ENCODE results near the gene FBXO21. TPM values are rescaled to one million over a fixed set of nuclear protein-coding genes. Genes with fewer than 3 reads are reported as not detected.
"Not testable (repeated sequence)": the region's sequence is repeated elsewhere in the genome, so short reads cannot be mapped to it uniquely, and the experiment has no call there.

FBXO21 gene
- total and polyA plus RNA-seq, 2 of the 13 experiments (the other 11 are each of a cell fraction or from before 2014, with no cell fraction given): 15.6 to 32.5 TPM

- not testable (repeated sequence) for BruUV-seq (replicated peaks); FAIRE-seq
- in situ Hi-C loops (cut with HindIII; ENCODE audit: extremely low pct_ligation_motif_present, low pct_unique_long_range_greater_than_20kb): loop anchor here (5.0 kb wide), 1 partner anchor 48 kb away; no protein-coding TSS in a partner anchor
Measured at GRCh38 chr12:117095191-117095590, 95.1 kb downstream of the FBXO21 start.

More at GRCh38 chr12:117095191-117095590, 95.1 kb downstream of the FBXO21 start:
- H3K9me3 ChIP-seq (ENCODE audit: low read length); H3K9ac ChIP-seq (ENCODE audit: insufficient read depth, low read depth, low read length); H3K27ac ChIP-seq (ENCODE audit: extremely low read length, insufficient read depth, low read length); POLR2A ChIA-PET; H2AFZ ChIP-seq (ENCODE audit: low read length); H3K27me3 ChIP-seq (ENCODE audit: control insufficient read depth in 1 of 2, insufficient read depth in 2 of 2, low read length in 2 of 2); H3K4me3 ChIP-seq (replicated peaks in 1 of 3; ENCODE audit: insufficient read depth in 1 of 3, low read depth in 2 of 3, low read length in 3 of 3); DNase-seq (ENCODE audit: low spot score); CTCF ChIA-PET (ENCODE audit: low intra/inter-chr PET ratio, low total read pairs); intact Hi-C loops (cut with micrococcal nuclease; ENCODE audit: unreplicated experiment); ATAC-seq: not testable (repeated sequence)
- Histone ChIP-seq H3K36me3 (replicated peaks in 1 of 2; ENCODE audit: control insufficient read depth in 1 of 2, insufficient read depth in 2 of 2, low read length in 2 of 2) (peaks cover 1 to 16% of the 10 kb centered on the region in 2 experiments; a peak in 4 of 5 replicates), H3K4me2 (ENCODE audit: low read depth, low read length) (peak overlapping the region; percentile 25; the same call in 1 of the 2 replicates), H3K79me2 (ENCODE audit: insufficient read depth, low read length) (peaks cover 79% of the 10 kb centered on the region), H3K4me1 (ENCODE audit: insufficient read depth, low read length) (peaks cover 87% of the 10 kb centered on the region), H4K20me1 (ENCODE audit: insufficient read depth, low read length) (peaks cover 12% of the 10 kb centered on the region)
- 0 out of 2 replicates have a peak, but pooled peaks have one; percentile 15 for TF ChIP-seq ZNF687 (CRISPR knock-in tag; IDR thresholded peaks at IDR 0.05)
- 83% methylated on average over 10 of the region's 10 CpGs for WGBS (ENCODE audit: low lambda C conversion rate)

Measured in HepG2 (cell line).